Amniotic stem cell (primary cell): ENCODE measurements around the gene SUMO4.

Source experiments
- DNase-seq: peaks from one replicate; lab custom pipeline; 2025; lab: John Stamatoyannopoulos, UW

The SUMO4 gene

GRCh38 chr6:149389509-149390297, 10.4 kb upstream of the SUMO4 start:
- no peak for DNase-seq

DNA sequence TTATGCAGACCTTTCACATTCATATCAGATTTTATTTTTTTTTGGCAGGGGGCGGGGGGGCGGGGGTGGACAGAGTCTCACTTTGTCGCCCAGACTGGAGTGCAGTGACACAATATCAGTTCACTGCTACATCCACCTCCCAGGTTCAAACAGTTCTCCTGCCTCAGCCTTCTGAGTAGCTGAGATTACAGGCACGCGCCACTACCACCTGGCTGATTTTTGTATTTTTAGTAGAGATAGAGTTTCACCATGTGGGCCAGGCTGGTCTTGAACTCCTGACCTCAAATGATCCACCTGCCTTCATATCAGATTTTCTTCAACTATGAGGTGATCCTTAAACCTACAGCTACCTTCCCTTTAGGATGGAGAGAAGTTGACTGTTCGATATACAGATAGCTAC, 8.0 kb upstream of the SUMO4 start:
- no peak for DNase-seq

DNA sequence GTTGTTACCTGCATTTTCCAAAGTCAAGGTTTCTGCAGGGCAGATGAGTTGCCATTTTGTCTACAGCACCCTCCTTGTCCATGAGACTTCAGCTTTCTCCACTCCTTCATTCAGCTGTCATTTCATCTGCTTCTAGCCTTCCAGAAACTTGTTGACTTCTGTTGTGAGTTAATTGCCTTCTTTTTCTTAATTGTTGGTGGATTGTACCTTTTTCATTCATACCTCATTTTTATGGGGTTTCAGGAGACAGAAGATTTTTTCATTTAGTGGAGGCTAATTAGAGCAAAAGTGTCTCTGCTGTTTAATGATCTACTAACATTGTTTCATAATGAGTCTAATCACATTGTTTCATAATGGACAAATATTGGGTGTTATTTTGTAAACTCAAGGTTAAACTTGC, 7.5 kb upstream of the SUMO4 start:
- DNase-seq: no peak

DNA sequence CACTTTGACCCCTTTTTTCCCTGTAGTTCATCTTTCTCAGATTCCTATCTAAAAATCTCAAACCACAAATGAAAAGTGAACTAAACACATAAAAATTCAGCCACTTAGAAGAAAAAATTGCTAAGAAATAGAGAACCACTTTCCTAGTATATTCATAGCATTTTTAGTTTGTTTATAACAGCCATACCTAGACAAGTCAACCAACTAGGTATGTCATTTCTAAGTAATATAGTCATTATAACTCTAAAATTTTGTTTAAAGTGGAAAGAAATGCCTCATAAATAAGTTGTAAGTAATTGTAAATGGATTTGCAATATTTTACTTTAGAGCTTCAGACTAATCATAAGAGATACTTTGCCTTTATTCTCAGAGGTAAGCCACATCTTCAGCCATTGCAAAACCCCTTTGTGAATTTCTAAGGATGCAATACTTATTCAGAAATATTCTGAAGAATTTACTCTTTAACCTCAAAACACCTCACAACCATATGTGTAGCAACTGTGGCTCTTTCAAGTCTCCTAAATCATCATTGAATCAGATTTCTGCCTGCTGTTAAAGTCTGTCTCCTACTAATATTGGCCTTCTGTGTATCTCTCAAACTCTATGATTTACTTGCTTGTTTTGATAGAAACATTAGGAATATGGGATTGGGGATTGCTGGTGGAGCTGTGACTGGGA, 6.9 kb upstream of the SUMO4 start:
- no peak for DNase-seq

DNA sequence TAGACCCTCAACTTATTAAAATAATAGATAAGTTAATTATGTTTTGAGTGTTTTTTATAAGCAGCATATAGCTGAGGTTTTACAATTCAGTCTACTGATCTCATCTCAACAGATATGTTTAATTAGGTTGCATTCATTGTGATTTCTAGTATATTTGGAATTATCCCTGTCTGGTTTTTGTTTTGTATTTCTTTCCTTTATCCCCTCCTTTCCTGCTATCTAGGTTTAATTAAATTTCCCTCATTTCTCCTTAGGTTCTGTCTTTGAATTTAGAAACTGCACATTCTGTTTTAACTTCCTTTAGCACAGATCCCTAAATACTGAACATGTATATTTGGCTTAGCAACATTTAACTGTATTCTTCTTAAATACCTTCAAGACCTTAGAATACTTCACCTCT, 4.9 kb upstream of the SUMO4 start:
- no peak for DNase-seq

- DNase-seq: no peak
Observed at GRCh38 chr6:149397384-149397783, 2.7 kb upstream of the SUMO4 start.

- no peak for DNase-seq
Observed at GRCh38 chr6:149403534-149403933, 3.5 kb downstream of the SUMO4 start.

DNA sequence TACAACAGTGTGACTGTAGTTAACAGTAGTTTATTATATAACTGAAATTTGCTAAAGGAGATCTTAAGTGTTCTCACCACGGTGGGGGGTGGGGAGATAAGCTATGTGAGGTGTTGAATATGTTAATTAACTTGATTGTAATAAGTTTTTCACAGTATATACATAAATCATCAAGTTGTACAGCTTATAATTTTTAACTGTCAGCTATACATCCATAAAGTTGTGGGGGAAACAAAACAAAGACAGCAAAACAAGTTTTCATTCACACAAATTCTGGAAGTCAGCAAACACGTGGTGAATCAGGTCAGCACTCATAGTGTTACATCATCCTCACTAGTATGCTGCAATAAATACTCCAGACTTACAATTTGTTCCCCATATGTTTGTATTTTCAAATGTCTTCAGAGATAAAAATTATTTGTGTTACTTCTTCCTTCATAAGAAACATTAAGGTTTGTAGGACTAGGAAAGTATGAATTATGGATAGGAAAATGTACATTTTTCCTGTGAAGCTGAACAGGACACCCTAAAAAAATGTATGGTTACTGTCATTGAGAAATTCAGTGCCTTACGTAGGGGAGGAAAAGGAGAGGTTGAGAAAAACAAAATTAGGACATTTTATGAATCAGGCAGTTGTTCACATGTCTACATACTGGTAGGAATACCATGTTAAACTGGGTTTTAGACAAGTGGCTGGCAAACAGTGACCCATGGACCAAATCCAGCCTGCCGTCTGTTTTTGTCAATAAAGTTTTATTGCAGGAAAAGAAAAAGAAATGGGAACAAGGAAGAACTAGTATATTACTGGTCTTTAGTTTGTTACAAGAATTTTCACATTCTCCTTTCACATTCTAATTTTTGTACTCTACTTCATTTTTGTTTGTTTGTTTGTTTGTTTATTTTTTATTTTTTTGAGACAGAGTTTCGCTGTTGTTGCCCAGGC, 6.0 kb downstream of the SUMO4 start:
- no peak for DNase-seq

DNA sequence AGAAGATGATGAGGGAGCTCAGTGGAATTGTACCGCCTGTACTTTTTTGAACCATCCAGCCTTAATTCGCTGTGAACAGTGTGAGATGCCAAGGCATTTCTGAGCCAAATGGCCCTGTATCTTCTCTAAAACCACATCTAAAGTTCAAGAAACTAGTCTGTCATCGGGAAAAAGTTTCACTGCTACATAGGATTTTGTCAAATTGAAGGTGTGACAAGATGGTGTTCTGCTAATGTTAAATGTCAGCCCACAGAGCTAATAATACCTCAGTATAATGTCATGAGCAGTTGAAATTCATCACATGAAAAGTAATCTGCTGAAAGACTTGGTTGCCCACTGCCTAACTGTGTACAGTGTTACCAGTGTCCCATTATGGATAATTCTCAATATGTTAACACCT, 9.6 kb downstream of the SUMO4 start:
- DNase-seq: no peak

- no peak for DNase-seq
Observed at GRCh38 chr6:149410557-149410956, 10.5 kb downstream of the SUMO4 start.

- DNase-seq: no peak
Observed at GRCh38 chr6:149414009-149414408, 13.9 kb downstream of the SUMO4 start.

- no peak for DNase-seq
Observed at GRCh38 chr6:149414821-149415220, 14.8 kb downstream of the SUMO4 start.

- DNase-seq: no peak
Observed at GRCh38 chr6:149419696-149420404, 19.8 kb downstream of the SUMO4 start.

DNA sequence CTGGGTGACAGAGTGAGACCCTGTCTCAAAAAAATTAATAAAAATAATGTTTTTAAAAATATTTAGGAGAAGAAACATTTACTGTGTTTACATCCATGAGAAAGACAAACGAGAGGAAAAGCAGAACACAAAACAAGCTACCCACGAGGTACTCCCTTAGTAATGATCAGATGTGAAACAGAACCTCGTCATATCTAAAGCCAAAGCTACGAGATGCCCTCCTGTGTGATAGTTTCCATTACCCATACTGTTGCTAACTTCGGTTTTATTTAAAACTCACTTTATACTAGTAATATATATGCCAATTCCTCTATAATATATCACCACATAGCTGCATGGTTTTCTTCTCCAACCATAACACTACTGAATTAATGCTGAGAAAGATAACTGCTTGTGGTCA, 21.1 kb downstream of the SUMO4 start:
- no peak for DNase-seq

- no peak for DNase-seq
Observed at GRCh38 chr6:149422581-149422980, 22.5 kb downstream of the SUMO4 start.

DNA sequence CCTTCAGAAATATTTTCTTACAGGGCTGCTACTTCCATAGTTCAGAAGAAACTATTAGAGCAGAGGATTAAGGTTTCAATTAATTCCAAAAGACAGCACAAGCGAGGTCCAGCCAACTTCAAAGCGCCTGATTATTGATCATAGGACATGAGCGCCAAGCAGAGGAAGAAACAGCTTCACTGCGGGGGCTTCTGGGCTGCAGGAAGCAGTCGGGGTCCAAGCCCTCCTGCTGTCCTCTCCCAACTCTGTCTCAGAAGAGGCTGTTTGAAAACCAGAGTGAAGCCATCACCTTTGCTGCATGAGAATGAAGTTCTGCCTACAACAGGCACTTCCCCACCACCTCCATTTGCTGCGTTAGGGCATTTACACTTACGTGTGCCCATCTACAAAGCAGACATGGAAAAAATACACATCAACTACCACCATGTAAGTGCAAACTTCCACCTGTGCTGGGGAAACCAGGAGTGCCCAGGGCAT, 23.9 kb downstream of the SUMO4 start:
- DNase-seq: no peak

- no peak for DNase-seq
Observed at GRCh38 chr6:149425224-149425623, 25.2 kb downstream of the SUMO4 start.

GRCh38 chr6:149425754-149426153, 25.7 kb downstream of the SUMO4 start:
- no peak for DNase-seq

GRCh38 chr6:149428606-149429005, 28.5 kb downstream of the SUMO4 start:
- no peak for DNase-seq

GRCh38 chr6:149429427-149430360, 29.6 kb downstream of the SUMO4 start:
- DNase-seq: no peak
